Thyroid gland (tissue), 4 donors: ENCODE measurements around the gene PAXX.

Source experiments
- POLR2A ChIP-seq, 2 donors: fragments of 450-650 bp; IDR thresholded peaks; one replicate each; pipeline ENCODE4 v1.6.1; 2017; ENCODE audit warnings: antibody characterized with exemption in 2 of 2, mild to moderate bottlenecking in 2 of 2, moderate library complexity in 1 of 2
- TF ChIP-seq, protein P1 (sequence below), 6 experiments: fragments of 200-600 bp in 3 of 6; fragments of 450-650 bp in 3 of 6; sonication (generic) in 3 of 6; IDR thresholded peaks; one replicate each; pipeline ENCODE4 v1.5.1; 2016 to 2019; ENCODE audit warnings: antibody characterized with exemption in 6 of 6, mild to moderate bottlenecking in 2 of 6, inconsistent platforms in 1 of 6, moderate library complexity in 1 of 6

DNA sequence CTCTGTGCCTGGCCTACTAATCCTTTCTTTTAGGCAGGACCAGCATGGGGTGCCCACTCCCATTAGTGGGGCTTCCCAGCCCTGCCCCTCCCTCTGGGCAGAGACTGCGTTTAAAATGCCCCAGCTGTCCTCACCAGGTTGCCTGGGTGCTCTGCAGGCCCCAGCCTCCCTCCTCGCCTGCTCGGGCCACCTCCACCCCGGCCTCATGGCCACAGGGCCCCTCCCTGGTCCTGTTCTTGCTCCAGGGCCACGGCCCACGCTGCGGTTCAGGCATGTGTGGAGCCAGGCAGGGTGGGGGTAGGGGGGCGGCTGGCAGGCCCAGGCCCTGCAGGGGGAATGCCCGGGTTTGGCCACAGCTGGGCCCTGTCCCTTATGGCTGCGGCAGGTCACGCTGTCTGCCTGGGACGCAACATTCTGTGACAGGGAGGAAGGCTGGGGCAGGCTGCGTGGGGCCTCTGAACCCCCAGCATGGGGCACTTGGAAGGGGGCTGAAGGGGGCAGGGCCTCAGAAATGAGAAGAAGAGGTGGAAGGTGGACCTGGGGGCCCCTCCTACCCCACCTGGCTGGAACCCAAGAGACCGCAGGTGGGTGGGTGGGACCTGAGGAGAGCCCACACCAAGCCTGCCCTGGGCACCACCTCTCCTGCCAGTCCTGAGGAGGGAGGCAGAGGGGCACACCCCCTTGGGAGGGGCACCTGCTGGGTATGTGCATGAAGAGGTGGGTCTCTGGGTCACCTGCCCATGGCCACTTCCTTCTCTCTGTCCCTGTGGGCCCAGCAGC, 40.5 kb upstream of the PAXX start, which contains the start of gene LCN12:
- TF ChIP-seq, protein P1, sequence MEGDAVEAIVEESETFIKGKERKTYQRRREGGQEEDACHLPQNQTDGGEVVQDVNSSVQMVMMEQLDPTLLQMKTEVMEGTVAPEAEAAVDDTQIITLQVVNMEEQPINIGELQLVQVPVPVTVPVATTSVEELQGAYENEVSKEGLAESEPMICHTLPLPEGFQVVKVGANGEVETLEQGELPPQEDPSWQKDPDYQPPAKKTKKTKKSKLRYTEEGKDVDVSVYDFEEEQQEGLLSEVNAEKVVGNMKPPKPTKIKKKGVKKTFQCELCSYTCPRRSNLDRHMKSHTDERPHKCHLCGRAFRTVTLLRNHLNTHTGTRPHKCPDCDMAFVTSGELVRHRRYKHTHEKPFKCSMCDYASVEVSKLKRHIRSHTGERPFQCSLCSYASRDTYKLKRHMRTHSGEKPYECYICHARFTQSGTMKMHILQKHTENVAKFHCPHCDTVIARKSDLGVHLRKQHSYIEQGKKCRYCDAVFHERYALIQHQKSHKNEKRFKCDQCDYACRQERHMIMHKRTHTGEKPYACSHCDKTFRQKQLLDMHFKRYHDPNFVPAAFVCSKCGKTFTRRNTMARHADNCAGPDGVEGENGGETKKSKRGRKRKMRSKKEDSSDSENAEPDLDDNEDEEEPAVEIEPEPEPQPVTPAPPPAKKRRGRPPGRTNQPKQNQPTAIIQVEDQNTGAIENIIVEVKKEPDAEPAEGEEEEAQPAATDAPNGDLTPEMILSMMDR (IDR thresholded peaks at IDR 0.05), result no peak
- TF ChIP-seq POLR2A (IDR thresholded peaks at IDR 0.05), result peak in 1 of 2 donors; percentile 76
